Right hindlimb (tissue), 1 donor: ENCODE data around the gene CNKSR3.

Source experiments
- DNase-seq: peaks from one replicate; pipeline ENCODE4 v3.0.0-alpha.2; 2018

Gene CNKSR3

GRCh38 chr6:154448448-154449096 lies 61.9 kb downstream of the CNKSR3 start:
- DNase-seq: peak; percentile 85

DNA sequence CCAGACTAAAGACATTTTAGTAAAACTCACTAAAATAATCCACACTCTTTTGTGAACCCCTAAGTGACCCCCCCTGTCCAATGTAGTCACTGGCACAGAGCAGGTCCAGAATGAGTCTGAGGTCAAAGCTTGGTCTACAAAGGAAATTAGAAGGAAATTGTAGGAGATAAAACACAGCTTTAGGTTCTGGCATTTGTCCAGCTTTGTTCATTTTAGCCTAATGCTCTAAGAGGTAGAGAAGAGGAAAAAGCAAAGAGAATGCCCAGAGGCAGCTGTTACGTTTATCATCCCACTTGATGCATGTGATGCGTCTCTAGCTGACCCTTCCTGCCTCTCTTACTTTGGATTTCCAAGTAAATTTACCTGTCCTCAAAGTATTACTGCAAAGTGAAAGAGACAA lies 62.5 kb downstream of the CNKSR3 start:
- peak; percentile 24 for DNase-seq

DNA sequence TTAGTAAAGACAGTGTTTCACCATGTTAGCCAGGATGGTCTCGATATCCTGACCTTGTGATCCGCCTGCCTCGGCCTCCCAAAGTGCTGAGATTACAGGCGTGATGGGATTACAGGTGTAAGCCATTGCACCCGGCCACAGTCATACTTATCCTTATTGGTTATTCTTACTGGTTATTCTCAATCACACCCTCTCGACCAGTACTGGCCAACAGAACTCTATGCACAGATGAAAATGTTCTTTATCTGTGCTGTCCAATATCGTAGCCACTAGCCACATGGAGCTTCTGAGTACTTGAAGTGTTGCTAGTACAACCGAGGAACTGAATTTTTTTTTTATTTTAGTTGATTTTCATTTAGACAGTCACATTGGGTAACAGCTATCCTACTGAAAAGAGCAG lies 63.5 kb downstream of the CNKSR3 start:
- no peak for DNase-seq

- no peak for DNase-seq
Observed at GRCh38 chr6:154445417-154445816, 65.1 kb downstream of the CNKSR3 start.

DNA sequence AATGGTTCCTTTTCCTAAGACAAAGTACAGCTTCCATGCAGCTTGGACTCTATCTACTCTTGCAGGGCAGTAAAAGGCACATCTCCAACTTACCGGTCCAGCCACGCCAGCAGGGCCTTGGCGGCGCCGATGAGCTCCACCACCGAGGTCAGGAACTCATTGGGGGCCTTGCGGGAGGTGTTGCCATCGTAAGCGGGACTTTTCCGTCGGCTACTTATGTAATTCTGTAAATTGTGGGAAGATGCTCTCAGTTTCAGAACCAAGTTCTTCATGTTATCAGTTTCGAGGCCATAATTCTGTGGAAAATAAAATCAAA lies 68.5 kb downstream of the CNKSR3 start:
- no peak for DNase-seq

DNA sequence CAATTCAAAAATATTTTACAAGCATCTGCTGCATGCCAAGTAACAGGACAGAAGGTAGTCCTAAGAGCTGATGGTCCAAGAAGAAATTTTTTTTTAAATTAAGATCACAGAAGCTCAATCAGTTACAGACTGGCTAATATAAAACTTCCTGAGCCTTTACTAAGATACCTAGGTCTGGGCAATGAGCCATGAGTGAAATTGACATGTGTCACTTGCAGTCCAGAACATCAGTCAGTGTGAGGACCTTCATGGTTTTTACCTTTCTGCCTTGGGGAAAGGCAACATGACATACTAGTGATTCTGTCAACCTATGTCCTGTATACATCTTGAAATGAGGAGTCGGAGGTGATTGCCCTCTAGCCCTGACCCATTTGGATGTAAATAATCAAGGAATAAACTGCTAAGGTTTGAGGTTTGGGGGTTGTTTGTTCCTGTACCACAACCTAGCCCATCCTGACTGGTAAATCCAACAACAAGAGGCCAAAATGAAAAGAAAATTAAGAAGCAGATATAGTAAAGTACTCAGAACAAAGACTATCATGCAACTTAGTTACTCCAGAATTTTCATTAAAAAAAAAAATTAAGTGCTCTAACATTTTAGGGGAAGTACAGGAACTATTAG lies 70.0 kb downstream of the CNKSR3 start:
- no peak for DNase-seq

GRCh38 chr6:154440022-154440421 lies 70.5 kb downstream of the CNKSR3 start:
- DNase-seq: no peak

GRCh38 chr6:154438882-154439415 lies 71.5 kb downstream of the CNKSR3 start:
- DNase-seq: no peak

GRCh38 chr6:154435400-154435945 lies 75.0 kb downstream of the CNKSR3 start:
- DNase-seq: peak; percentile 26

- no peak for DNase-seq
Observed at GRCh38 chr6:154434662-154435061, 75.8 kb downstream of the CNKSR3 start.

DNA sequence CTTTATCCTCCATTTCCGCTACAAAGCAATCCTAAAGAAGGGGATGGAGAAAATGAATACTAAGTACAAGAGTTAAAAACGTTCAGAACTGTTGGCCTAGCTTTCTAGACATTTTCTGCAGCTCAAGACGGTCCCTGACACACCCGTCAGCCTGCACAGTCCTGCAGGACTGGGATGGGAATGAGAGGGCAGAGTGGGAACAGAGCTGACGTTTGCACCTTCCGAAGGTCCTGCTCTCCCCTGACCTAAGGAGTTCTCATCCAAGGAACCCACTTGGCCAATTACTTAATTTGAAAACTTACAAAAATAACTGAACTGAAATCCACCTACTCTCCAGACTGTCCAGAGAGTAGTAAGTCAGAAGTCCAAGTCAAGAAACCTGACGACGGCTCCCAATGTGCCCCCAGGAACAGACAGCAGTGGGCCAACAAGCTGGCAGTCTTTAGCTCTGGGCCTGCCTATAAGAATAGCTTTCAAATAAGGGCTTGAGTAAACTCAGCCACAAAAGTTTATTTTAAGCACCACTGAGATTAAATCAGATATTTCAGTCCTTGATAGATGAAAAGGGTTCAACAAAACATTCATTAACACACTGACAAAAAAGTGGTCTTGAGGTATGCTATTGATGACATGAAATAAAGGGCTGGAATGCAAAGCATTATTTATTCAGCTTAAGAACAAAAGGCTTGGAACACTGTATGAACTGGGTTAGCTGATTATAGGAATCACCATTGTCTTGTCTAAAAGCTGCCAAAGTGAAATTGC lies 76.8 kb downstream of the CNKSR3 start:
- DNase-seq: no peak

GRCh38 chr6:154432533-154433476 lies 77.7 kb downstream of the CNKSR3 start:
- no peak for DNase-seq

- no peak for DNase-seq
Observed at GRCh38 chr6:154430481-154430919, 80.0 kb downstream of the CNKSR3 start.

DNA sequence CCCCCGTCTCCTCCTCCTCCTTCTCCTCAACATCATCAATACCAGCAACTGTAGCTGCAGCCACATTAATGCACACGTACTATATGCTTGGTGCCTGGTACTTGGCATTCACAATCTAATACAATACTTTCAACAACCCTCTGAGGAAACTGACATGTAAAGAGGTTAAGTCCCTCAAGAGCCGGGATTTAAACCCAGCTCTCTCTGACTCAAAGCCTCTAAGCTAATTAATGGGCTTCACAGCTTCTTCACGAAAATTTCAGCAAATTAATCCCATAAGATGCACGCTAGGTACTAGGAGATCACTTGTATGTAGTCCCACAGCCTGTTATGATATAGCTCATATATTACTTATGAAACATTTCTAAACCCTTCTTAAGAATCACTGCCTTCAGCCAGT lies 80.8 kb downstream of the CNKSR3 start:
- DNase-seq: no peak

DNA sequence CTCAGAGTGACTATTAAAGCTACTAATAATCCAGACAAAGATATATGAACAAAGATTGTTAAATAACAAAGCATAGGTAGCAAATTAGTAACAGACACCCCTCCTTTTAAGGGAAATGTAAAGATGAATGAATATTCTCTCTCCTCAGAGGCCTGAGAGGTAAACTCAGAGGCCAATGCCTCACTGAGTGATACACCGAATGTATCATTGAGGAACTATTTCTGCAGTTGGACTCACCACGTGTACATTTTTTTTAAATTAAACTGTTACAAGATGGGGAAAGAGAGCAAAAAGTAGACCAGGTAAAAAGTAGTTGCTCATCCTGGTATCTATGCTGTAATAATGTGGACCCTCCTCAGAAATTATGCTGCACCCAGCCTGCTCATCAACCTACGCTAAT lies 81.6 kb downstream of the CNKSR3 start:
- DNase-seq: no peak

DNA sequence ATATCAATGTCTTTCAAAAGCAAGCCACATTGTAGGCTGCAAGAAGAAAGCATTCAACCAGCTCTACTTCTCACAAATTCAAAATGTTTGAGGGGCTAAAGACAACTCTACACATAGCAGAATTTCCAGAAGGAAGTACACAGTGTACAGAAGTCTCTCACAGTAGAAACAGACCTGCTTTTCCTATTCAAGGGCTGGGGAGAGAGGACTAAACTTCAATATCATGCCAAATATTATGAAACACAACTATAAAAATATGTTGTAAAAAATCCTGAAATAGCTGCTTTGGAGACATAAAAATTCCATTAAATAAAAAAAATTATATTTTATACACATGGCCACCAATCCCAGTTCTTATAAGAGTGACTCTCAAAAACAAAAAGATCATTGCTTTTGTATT lies 83.0 kb downstream of the CNKSR3 start:
- no peak for DNase-seq

- DNase-seq: no peak
Observed at GRCh38 chr6:154426997-154427396, 83.5 kb downstream of the CNKSR3 start.

DNA sequence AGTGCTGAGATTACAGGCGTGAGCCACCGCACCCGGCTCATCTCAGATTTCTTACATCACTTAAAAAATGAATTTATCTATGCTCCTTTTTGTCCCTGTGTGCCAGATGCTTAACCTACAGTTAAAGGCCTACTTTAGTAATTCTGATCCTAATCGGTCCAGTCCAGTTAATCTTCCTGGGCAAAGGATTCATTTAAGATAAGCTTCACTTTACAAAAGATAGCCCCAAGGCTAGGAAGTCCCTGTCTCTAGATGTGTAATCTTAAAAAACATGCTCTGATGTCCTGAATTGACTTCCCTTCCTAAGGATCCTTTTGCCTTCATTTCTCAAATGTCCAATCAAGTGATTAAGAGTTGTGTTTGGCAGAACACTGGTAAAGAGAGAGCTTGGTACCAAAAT lies 85.5 kb downstream of the CNKSR3 start:
- DNase-seq: no peak

DNA sequence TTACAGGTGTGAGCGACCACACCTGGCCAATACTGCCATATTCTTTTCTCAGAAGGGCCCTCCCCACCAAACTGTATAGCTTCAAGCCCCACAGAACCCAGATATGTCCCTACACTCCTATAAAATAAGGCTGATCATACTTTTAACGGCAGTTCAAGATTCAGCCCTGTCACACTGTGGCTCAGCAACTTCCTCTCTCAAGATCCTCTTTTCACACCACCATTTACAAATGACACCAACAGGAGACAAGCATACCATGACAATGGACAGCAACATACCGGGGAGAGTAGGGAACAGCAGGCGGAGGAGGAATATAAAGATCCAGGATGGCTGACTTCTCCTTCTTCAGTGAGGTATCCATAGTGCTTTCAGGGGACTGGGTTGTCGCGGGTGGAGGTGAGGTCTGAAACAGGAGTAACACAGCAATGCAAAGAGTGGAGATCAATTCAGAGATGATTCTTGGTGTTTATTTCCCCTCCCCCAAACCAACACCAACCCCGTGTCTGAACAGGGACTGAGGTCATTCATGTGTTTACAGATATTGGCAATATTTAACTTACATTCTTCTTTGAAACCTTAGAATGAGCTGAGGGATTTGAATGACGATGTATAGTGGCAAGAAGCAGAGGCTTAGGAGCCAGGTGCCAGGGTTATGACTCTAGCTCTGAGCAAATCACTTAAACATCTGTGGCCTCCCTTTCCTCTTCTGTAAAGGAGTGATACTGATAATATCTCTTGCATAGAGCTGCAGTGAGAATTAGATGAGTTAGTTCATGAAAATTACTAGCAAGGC lies 96.3 kb downstream of the CNKSR3 start:
- no peak for DNase-seq

- no peak for DNase-seq
Observed at GRCh38 chr6:154412106-154412820, 98.2 kb downstream of the CNKSR3 start.

DNA sequence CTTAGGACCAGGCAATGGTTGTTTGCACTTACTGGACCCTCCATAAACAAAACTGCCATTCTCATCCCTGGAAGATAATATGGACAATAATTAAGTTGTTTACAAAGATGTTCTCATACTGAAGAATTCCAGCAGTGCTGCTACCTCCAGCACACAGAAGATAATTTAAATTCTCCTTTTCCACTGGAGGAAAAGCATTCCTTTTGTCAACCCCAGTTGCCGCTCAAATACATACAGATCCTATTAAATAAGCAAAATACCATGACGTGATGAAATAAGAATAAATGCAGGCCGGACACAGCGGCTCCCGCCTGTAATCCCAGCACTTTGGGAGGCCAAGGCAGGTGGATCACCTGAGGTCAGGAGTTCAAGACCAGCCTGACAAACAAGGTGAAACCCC lies 99.4 kb downstream of the CNKSR3 start:
- DNase-seq: no peak
